PC-9 (cell line): ENCODE results near the gene MRPL45.

ENCODE experiments used
- CTCF ChIP-seq: fragments of 200-600 bp; sonication (generic); conservative IDR thresholded peaks from 2 replicates; pipeline ENCODE4 v1.6.1; 2017; ENCODE audit warnings: mixed run types, antibody characterized with exemption, mild to moderate bottlenecking, moderate library complexity
- EZH2 ChIP-seq: fragments of 200-600 bp; sonication (generic); IDR thresholded peaks from 2 replicates; pipeline ENCODE4 v1.8.0; 2017; ENCODE audit warnings: antibody characterized with exemption, low read depth

- TF ChIP-seq CTCF (no peak), EZH2 (no peak)
These were observed 33.1 kb downstream of the MRPL45 start for GRCh38 chr17:38329808-38330730.
